ENCODE measurements around the gene SERINC5. TPM values are rescaled to one million over a fixed set of nuclear protein-coding genes. Genes with fewer than 3 reads are reported as not detected.
"Not testable (repeated sequence)": the region's sequence is repeated elsewhere in the genome, so short reads cannot be mapped to it uniquely, and the experiment has no call there.

The SERINC5 gene
- total RNA-seq, 1 experiment from 2014 or later = 128 TPM

GRCh38 chr5:80154749-80155148 lies 101.1 kb downstream of the SERINC5 start:
- Mint-ChIP-seq H3K4me3 (no peak overlapping the region), H3K9me3 (no peaks in the 10 kb centered on the region), H3K36me3 (peaks cover 63% of the 10 kb centered on the region), H3K27ac (peak overlapping the region; percentile 89), H3K27me3 (ENCODE audit: low read depth) (no peaks in the 10 kb centered on the region), H3K4me1 (peaks cover 56% of the 10 kb centered on the region)
- TF ChIP-seq, protein P1, sequence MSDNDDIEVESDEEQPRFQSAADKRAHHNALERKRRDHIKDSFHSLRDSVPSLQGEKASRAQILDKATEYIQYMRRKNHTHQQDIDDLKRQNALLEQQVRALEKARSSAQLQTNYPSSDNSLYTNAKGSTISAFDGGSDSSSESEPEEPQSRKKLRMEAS (CRISPR knock-in tag; IDR thresholded peaks at IDR 0.05) = no peak
- no peak for TF ChIP-seq JUN (CRISPR knock-in tag; IDR thresholded peaks at IDR 0.05)
- TF ChIP-seq AR (CRISPR knock-in tag; IDR thresholded peaks at IDR 0.05) = no peak
- TF ChIP-seq ZNF121 (CRISPR knock-in tag; IDR thresholded peaks at IDR 0.05) = no peak
- TF ChIP-seq ZMAT4 (CRISPR knock-in tag; IDR thresholded peaks at IDR 0.05) = no peak
- TF ChIP-seq E2F1 (CRISPR knock-in tag; IDR thresholded peaks at IDR 0.05) = no peak
- TF ChIP-seq TEAD4 (CRISPR knock-in tag; IDR thresholded peaks at IDR 0.05) = no peak
- no peak for TF ChIP-seq ATF6 (CRISPR knock-in tag; IDR thresholded peaks at IDR 0.05)
- TF ChIP-seq, protein P2, sequence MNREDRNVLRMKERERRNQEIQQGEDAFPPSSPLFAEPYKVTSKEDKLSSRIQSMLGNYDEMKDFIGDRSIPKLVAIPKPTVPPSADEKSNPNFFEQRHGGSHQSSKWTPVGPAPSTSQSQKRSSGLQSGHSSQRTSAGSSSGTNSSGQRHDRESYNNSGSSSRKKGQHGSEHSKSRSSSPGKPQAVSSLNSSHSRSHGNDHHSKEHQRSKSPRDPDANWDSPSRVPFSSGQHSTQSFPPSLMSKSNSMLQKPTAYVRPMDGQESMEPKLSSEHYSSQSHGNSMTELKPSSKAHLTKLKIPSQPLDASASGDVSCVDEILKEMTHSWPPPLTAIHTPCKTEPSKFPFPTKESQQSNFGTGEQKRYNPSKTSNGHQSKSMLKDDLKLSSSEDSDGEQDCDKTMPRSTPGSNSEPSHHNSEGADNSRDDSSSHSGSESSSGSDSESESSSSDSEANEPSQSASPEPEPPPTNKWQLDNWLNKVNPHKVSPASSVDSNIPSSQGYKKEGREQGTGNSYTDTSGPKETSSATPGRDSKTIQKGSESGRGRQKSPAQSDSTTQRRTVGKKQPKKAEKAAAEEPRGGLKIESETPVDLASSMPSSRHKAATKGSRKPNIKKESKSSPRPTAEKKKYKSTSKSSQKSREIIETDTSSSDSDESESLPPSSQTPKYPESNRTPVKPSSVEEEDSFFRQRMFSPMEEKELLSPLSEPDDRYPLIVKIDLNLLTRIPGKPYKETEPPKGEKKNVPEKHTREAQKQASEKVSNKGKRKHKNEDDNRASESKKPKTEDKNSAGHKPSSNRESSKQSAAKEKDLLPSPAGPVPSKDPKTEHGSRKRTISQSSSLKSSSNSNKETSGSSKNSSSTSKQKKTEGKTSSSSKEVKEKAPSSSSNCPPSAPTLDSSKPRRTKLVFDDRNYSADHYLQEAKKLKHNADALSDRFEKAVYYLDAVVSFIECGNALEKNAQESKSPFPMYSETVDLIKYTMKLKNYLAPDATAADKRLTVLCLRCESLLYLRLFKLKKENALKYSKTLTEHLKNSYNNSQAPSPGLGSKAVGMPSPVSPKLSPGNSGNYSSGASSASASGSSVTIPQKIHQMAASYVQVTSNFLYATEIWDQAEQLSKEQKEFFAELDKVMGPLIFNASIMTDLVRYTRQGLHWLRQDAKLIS (CRISPR knock-in tag; IDR thresholded peaks at IDR 0.05; ENCODE audit: borderline replicate concordance) = no peak
- TF ChIP-seq ZNF425 (CRISPR knock-in tag; conservative IDR thresholded peaks at IDR 0.05) = no peak
- no peak for TF ChIP-seq PRRX2 (CRISPR knock-in tag; IDR thresholded peaks at IDR 0.05)
- TF ChIP-seq ZNF263 (CRISPR knock-in tag; IDR thresholded peaks at IDR 0.05; ENCODE audit: low read depth) = no peak
- no peak for TF ChIP-seq JAZF1 (CRISPR knock-in tag; IDR thresholded peaks at IDR 0.05)
- TF ChIP-seq CREM (CRISPR knock-in tag; IDR thresholded peaks at IDR 0.05) = no peak
- TF ChIP-seq KAT7 (CRISPR knock-in tag; IDR thresholded peaks at IDR 0.05; ENCODE audit: borderline replicate concordance) = no peak
- TF ChIP-seq, protein P3, sequence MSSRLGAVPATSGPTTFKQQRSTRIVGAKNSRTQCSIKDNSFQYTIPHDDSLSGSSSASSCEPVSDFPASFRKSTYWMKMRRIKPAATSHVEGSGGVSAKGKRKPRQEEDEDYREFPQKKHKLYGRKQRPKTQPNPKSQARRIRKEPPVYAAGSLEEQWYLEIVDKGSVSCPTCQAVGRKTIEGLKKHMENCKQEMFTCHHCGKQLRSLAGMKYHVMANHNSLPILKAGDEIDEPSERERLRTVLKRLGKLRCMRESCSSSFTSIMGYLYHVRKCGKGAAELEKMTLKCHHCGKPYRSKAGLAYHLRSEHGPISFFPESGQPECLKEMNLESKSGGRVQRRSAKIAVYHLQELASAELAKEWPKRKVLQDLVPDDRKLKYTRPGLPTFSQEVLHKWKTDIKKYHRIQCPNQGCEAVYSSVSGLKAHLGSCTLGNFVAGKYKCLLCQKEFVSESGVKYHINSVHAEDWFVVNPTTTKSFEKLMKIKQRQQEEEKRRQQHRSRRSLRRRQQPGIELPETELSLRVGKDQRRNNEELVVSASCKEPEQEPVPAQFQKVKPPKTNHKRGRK (CRISPR knock-in tag; IDR thresholded peaks at IDR 0.05; ENCODE audit: borderline replicate concordance) = no peak
- TF ChIP-seq ESRRA (CRISPR knock-in tag; IDR thresholded peaks at IDR 0.05; ENCODE audit: borderline replicate concordance) = no peak
- ChIA-PET POLR2A (no interaction called here), CTCF (no interaction called here)
- no peak for ATAC-seq
- DNase-seq (ENCODE audit: low spot score) = no peak

- ATAC-seq; H3K27me3 Mint-ChIP-seq (ENCODE audit: low read depth); POLR2A ChIA-PET; H3K4me3 Mint-ChIP-seq; DNase-seq (ENCODE audit: low spot score); H3K9me3 Mint-ChIP-seq; CTCF ChIA-PET: not testable (repeated sequence)
- peaks cover 56% of the 10 kb centered on the region for H3K4me1 Mint-ChIP-seq
- peak overlapping the region; percentile 44 for H3K27ac Mint-ChIP-seq
- H3K36me3 Mint-ChIP-seq = peaks cover 64% of the 10 kb centered on the region
These were observed 101.6 kb downstream of the SERINC5 start for GRCh38 chr5:80154289-80154688.

Data from WTC11 (cell line).